GM20431 (cell line): ENCODE results near the gene COL23A1.

Source experiments
- in situ Hi-C: fragments of 300-500 bp; cut with MseI, MboI; formaldehyde crosslinking; loops from one replicate; pipeline ENCODE4 v1.15.0; 2020; ENCODE audit warnings: low sequenced_read_pairs; ENCODE audit not compliant: unreplicated experiment

COL23A1 gene

DNA sequence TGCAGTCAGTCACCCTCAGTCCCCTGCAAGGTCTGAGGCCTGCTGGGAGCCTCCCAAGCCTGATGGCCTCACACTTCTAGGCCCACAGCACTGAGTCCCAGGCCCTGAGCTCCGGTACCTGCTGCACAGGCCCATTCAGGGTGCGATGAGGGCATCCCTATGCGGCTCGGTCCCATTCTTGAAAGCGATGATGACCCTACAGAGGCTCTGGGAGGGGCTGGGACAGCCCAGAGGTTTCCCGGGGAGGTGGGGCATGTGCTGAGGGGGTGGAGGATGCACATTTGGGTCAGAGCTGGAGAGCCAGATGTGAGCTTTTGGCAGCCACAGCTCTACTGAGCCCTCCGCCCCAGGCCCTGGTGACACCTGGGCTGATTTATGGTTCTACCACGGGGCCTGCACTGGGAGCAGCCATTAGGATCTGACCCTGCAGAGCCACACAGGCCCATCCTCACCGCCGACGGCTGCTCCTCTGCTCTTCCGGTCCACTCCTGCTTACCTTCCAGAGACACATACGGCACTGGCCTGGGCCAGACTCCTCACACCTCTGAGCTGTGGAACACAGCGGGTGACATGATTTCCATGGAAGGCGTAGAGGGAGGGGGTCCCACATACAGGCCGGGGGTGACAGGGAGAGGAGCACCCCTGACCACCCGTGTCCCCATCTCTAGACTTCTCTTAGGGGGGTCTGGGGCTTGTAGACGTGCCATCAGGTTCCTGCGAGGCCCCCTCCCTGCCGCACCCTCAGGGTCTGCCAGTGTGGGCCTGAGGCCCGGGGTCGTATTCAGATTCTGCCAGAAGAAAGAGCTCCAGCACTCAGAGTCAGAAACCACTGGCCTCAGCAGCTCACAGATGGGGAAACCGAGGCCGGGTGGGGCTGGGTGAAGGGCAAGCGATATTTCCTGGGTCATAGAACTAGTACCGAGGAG lies 53.4 kb downstream of the COL23A1 start:
- in situ Hi-C loops = no loop called here

DNA sequence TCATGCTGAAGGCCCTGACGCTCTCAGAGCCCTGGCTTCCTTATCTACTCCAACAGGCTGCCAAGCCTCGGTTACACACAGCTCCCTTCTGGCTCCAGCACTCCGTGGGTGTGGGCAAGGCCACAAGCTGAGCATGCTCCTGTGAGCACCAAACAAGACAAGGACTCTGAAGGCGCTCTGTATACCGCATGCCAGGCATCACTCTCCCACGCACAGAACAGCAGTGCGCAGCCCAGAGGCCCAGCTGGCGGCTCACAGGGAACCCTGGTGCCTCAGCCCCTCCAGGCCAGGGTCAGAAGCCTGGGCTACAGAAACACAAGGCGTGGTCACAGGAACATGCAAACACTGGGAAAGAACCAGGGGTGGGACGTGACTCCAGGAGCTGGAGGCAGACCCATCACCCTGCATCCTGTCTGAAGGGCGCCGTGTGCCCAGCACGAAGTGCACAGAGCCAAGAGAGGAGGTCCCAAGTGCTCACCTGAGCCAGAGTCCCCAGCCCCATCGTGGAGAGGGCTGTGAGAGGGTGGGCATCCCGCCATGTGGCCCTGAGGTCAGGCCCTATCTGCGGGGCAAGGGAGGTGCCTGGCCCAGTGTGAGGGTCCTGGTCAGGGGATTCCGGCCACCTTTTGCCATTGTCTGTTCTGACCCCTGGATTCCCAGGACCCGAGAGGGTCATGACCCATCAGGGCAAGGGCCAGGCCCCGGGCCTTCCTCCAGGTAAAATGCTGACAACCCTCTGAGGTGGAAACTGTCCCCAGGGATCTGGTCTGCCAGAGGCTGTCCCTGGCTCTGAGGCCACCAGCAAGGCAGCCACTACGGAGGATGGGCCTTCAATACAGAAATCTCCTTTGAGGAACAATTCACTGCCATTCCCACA lies 54.7 kb downstream of the COL23A1 start:
- in situ Hi-C loops = no loop called here

DNA sequence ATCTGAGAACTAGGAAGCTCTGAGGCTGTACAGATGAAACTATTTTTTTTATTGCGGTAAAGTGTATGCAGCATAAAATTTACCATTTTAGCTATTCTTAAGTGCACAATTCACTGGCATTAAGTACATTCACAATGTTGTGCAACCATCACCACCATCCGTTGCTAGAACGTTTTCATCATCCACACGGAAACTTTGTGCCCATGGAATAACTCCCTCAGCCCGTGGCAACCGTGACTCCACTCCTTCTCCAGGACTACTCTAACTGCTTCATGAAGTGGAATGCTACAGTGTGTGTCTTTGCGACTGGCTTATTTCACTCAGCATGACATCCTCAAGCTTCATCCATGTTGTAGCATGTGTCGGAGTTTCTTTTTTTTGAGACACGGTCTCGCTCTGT lies 57.1 kb downstream of the COL23A1 start:
- in situ Hi-C loops = no loop called here

DNA sequence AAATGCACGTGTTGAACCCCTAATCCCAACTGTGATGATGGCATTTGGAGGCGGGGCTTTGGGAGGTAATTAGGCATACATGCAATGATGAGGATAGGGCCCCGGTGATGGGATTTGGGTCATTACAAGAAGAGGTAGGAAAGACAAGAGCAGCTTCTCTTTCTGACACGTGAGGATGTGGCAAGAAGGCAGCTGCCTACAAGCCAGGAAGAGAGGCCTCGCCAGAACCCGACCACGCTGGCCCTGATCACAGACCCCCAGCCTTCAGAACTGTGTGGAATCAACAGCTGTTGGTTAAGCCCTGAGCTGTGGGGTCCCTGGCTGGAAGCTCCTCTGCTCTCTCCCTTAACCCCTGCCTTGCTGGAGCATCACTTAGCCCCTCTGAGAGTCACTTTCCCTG lies 57.5 kb downstream of the COL23A1 start:
- in situ Hi-C loops = no loop called here

DNA sequence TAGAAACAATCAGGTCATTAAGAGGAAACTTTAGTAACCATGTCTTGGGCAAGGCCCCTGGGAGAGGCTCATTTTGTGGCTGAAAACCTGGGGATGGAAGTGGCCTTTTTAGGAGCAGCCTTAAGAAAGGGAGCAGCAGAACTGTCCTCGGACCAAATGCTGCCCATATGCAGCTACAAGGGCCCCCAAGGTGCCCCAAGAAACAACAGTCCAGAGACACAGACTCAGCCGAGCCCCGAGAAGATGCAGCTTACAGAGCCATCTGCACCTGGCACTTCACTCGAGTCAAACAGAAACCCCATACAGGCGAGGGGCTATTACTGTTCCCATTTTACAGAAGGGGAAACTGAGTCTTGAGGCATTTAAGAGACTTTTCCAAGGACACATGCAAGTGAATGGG lies 58.0 kb downstream of the COL23A1 start:
- in situ Hi-C loops = no loop called here

DNA sequence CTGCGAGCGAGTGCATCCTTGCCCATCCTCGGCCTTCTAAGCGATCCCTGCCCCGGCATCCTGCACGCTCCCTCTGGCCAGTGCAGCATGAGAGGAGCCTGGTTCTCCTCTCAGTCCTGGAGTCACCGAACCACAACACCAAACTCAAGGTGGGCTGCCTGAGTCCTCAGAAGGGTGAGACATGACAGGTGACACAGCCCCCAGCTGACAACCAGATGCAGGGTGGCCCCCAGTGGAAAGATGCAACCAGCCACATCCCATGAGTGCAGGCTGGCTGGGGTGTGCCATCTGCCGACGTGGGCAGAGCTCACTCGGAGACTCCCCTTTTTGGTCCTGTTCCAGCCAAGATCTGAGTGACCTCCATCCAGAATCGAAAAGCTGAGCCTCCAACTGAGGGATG lies 58.4 kb downstream of the COL23A1 start:
- in situ Hi-C loops = no loop called here

DNA sequence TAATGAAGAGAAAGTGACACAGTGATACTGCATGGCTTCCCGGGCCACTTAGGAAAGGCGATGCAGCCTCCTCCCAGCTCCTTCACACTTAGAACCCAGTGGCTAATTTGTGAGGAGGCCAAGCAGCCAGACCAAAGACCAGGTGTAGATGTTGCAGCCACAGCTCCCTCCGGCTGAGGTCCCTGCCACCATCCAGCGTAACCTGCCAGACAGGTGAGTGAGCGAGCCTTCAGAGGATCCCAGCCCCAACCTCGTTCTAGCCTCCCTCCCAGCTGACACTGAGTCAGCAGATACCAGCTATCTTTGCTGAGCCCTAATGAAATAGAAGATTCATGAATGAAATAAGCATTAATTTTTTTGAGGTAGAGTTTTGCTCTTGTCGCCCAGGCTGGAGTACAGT lies 59.7 kb downstream of the COL23A1 start:
- in situ Hi-C loops = no loop called here

DNA sequence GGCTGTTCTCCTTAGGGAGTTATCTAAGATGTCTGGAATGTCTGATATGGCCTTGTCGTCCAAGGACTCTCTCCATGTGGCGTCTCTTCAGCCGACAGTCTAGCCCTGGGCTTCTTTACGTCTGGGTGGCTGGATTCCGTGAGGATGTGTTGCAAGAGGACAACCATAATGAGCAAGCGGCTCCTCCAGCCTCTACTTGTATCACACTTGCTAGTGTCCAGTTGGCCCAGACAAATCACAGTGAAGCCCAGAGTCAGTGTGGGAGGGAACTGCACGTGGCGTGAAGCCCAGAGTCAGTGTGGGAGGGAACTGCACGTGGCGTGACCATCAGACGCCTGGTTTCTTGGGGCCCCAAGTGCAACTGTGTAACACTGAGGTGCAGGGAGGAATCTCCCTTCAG lies 61.1 kb downstream of the COL23A1 start:
- in situ Hi-C loops = no loop called here

DNA sequence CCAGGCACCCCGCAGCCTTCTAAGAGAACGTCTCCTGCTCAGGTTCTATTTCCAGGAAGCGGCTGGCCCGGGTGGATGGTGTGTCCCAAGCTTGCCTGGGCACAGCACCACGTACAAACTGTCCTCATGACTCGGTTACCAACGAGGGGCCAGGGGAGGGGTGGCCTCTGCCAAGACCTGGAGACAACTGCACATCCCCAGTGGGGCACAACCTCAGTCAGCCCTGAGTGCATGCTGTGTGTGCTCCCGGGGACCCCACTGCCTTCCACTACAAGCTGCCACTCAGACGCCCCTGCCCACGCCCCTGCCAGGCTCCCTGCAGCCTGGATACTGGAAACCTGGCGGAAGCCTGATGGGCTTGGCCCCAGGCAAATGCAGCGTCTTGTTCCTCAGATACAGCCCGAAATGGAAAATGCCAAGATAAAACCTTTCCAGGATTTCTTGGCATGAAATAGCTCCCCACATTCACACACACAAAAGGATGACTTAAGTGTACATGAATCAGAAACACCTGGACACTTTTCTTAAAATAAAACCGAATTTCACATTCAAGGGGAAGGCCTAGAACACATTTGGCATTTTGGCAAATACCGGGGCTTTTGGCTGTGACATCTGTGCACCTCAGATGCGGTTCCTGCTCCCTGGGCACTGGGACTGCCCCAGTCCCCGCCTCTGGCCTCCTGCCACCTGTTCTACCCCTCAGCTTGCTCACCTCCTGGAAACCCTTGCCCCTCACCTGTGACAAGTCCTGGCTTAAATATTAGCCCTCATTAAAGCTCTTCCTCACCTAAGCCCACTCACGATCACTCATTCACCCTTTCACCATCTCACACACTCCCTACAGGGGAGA lies 62.5 kb downstream of the COL23A1 start:
- in situ Hi-C loops = no loop called here

DNA sequence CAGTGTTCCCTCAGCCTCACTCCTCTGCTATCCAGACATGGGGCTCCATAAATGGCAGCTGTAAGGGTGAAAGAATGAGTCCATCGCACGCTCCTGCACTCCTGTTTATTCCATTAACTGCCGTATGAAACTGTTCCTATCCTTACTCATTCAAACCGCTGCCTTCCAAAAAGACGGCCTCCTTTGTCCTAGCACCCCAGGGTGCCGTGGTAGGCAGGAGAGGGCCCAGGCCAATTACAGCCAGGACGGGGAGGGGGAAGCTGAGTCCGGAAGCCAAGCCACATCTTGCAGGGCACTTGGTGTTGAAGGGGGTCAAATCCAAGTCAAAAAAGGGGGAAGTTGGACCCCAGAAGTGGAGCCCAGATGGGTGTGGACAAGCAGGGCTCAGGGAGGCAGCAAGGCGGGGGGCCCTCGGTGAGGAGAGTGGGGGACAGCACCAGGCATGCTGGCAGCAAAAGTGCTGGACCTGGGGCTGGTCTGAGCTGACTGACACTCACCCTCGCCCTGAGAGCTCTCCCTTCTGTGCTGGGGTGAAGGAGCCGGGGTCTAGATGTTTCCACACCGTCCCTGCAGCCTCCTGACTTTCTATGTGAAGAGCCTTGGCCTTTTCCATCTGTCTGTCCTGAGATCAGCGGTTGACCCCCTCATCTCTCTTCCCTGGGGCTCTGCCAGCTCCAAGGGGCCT lies 63.3 kb downstream of the COL23A1 start:
- in situ Hi-C loops = no loop called here

DNA sequence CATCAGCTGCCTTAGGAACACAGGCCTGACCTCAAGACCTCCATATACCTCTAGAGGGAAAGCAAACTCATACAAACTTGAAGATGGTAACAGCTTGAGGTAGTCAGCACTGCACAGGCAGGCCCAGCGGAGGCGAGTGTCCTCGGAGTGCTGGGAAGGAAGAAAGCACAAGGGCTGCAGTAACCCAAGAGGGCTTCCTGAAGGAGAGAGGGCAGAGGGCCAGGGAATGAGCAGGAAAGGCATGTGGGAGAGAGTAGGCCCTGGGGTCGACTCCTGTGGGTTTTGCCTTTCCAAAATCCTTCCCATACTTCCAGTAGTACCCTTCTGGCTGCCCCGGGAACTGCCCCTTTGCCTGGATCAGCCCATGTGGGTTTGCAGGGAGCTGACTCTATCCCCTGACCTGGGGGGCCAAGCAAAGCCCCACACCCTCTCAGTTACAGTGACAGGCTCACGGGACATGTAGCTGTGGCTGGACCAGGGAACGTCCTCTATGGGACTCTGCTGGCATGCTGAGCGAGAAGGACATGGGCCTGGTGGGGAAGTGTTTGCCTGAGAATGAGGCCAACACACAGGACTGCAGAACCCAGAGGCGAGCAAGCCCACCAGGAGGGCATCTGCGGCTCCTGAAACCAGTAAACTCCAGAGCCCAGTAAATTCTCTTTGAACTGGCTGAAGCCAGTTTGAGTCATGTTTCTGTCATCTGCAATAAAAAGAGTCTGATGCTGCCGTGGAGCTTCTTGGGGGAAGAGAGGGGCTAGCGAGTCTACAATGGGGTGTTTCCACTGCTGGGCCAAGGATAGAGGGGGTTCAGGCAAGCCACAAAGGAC lies 64.1 kb downstream of the COL23A1 start:
- in situ Hi-C loops = no loop called here

DNA sequence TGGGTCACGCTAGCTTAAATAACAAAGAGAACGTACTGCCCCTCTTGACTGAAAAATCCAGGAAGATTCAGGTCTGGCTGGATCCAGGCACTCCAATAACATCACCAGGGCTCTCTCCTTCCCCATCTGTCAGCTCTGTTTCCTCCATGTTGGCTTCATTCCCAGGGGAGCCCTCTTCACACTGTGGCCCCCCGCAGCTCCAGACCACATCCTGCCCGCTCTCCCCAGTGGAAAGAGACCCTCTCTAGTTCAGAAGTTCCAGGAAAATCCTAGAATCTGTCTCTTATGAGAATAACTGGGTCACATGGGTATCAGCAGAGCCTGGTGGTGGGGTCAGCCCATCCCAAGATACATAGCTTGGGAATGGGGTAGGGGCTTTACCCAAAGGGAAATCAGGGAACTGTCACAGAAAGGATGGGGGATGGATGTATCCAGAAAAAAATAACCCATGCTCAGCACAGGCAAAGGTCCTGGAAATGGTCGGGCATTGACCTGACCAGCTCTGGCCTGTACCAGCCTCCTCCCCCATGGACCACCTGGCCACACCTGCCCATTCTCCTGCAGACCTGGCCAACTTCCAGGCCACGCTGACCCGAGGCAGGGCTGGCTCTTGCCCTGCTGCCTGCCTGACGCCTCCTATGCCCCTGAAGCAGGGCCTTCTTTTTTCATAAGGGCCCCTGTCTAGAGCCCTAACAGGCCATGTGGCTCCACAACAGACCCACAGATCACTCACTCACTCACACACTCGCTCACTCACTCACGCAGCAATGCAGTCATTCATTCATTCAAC lies 65.9 kb downstream of the COL23A1 start:
- in situ Hi-C loops = no loop called here

DNA sequence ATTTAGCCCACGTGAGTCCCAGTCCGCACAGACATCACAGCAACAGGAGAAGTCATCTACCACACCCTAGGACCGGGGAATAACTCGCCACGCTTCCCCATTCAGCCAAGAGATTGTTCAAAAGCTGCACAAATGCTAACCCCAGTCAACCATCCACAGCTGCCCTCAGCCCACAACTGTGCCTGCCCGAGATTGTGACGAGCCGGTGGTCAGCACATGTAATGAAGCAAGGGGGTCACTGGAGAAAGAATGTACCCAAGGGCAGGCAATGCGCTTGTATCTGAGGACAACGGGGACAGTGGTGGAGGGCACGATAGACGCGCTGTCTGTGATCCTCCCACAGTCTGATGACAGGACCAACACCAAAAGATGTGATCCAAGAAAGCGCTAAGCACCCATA lies 67.8 kb downstream of the COL23A1 start:
- in situ Hi-C loops = no loop called here

DNA sequence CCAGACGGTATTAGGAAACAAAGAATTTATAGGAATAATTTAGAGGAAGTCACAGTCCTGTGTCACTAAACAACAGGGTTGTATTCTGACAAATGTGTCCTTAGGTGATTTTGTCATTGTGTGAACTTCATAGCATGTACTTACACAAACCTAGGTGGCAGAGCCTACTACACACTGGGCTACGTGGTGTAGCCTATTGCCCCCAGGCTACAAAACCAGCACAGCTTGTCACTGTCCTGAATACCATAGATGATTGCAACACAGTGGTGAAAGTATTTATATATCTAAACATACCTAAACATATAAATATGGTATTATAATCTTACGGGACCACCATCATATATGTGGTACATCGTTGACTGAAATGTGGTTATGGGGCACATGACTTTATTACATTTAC lies 69.3 kb downstream of the COL23A1 start:
- in situ Hi-C loops = no loop called here

DNA sequence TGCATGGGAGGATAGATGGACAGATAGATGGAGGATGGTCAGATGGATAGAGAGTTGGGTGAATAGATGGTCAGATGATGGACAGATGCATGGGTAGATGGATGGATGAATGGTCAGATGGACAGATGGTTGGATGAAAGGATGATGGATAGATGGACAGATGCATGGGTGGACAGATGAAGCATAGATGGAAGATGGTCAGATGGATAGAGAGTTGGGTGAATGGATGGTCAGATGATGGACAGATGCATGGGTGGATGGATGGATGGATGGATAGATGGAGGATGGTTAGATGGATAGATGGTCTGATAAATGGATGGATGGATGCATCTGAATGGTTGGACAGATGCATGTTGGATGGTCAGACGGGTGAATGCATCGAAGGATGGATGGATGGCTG lies 70.4 kb downstream of the COL23A1 start:
- in situ Hi-C loops = no loop called here

DNA sequence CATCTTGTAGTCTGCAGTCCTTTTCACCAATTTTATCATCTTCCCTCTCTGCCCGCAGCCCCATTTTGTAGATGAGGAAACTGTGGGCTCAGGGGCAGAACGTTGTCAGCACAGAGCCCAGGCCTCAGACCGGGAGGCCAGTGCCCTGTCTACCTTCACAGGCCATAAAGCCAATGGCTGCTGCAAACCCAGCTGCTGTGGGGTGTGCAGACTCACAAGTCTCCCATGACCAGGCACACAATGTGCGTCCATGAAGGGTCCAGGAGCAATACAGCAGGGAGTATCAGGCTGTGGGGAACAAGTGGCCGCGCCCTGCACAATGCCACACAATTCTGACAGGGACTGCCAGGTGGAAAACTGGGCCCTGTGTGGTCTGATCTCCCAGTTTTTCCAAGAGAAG lies 71.0 kb downstream of the COL23A1 start:
- in situ Hi-C loops = no loop called here

DNA sequence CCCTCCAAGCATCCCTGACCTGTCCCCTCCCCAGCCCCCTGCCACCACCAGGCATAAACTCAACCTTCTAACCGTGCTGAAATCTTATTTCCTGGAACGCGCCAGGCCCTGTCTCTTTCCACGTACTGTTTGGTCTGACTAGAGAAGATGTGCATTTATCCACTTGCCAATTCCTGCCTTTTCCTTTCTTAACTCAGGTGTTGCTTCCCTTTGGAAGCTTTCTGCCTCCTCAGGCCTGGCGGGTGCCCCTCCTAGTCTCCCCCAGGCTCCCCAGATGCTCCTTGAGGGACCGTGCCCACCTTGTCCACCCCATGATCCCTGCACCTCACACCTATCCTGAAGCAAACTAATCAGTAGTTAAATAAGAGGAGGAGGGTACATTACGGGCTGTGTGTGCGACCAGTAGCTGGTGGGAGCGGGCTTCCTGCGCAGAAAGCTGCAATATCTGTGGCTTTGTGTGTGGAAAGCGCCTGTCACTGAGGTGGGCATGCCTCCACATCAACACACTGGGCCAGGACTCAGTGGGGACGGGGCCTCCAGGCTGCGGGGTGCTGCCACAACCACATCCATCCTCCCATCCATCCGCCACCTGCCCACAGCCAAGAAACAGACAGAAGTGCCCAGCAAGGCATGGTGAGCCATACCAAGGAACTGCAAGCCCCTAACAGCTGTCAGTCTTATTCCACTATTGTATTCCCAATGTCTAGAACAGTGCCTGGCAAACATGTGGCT lies 73.5 kb downstream of the COL23A1 start:
- in situ Hi-C loops = no loop called here
